Panc1 (cell line): ENCODE measurements around the gene ERVV-1. TPM values are rescaled to one million over a fixed set of nuclear protein-coding genes. Genes with fewer than 3 reads are reported as not detected.
"Not testable (repeated sequence)": the region's sequence is repeated elsewhere in the genome, so short reads cannot be mapped to it uniquely, and the experiment has no call there.

Experiments
- ATAC-seq: fragments of 200-7000 bp; cut with Tn5 transposase; 2 replicates; pipeline ENCODE4 v1.9.1; 2020; ENCODE audit warnings: mild to moderate bottlenecking, moderate library complexity
- BruUV-seq: library from RNA; stranded (reverse); fragments of 400-500 nt; replicated peaks from 2 replicates; lab custom pipeline; 2021; lab: Mats Ljungman, UMichigan
- CTCF ChIA-PET: fragments of 300-600 bp; sonication (Branson Sonifier 250); formaldehyde crosslinking; loops from one replicate; lab custom pipeline; 2022; ENCODE audit warnings: antibody characterized with exemption; lab: Charles Lee
- POLR2A ChIA-PET: fragments of 300-600 bp; sonication (Branson Sonifier 250); formaldehyde crosslinking; loops from one replicate; lab custom pipeline; 2022; ENCODE audit warnings: antibody characterized with exemption; lab: Charles Lee
- DNase-seq: peaks from one replicate; pipeline ENCODE4 v3.0.0-alpha.2; 2010; ENCODE audit warnings: low read depth, low spot score
- H3K27ac ChIP-seq: 2 replicates; pipeline ENCODE4 v1.5.1; 2011; ENCODE audit warnings: mild to moderate bottlenecking, low read length, inconsistent platforms
- H3K27me3 ChIP-seq: fragments of 200-500 bp; sonication (Bioruptor generic); 2 replicates; pipeline ENCODE4 v1.6.0; 2014; ENCODE audit warnings: low read length, inconsistent platforms; ENCODE audit not compliant: control insufficient read depth, insufficient read depth
- H3K36me3 ChIP-seq: fragments of 200-500 bp; sonication (Bioruptor generic); 2 replicates; pipeline ENCODE4 v1.5.1; 2014; ENCODE audit warnings: inconsistent platforms, mild to moderate bottlenecking, low read length, moderate library complexity; ENCODE audit not compliant: control insufficient read depth, insufficient read depth
- H3K4me1 ChIP-seq: 2 replicates; pipeline ENCODE4 v1.5.1; 2011; ENCODE audit warnings: inconsistent platforms, mild to moderate bottlenecking, low read length, moderate library complexity; ENCODE audit not compliant: control insufficient read depth, insufficient read depth
- H3K4me3 ChIP-seq, 2 experiments: 2 replicates each; pipeline ENCODE4 v1.5.1; 2011 to 2012; ENCODE audit warnings: low read depth in 2 of 2, low read length in 2 of 2, mild to moderate bottlenecking in 2 of 2, inconsistent platforms in 1 of 2, moderate library complexity in 1 of 2
- H3K9me3 ChIP-seq: fragments of 200-500 bp; sonication (Bioruptor generic); 2 replicates; pipeline ENCODE4 v1.5.1; 2014; ENCODE audit warnings: low read depth, mild to moderate bottlenecking, inconsistent platforms, low read length, moderate library complexity; ENCODE audit not compliant: control insufficient read depth, insufficient read depth
- CTCF ChIP-seq: fragments of 450-650 bp; IDR thresholded peaks from 2 replicates; pipeline ENCODE4 v1.5.1; 2017; ENCODE audit warnings: mild to moderate bottlenecking
- POLR2AphosphoS5 ChIP-seq: IDR thresholded peaks from 2 replicates; pipeline ENCODE4 v1.6.1; 2012; ENCODE audit warnings: mild to moderate bottlenecking, low read depth, low read length, moderate library complexity
- REST ChIP-seq, 2 experiments: IDR thresholded peaks; 2 replicates each; pipeline ENCODE4 v1.6.1; 2011 to 2012; ENCODE audit warnings: low read depth in 2 of 2, control low read depth in 1 of 2, low read length in 1 of 2, mild to moderate bottlenecking in 1 of 2, moderate library complexity in 1 of 2; ENCODE audit not compliant: insufficient read depth in 1 of 2
- SIN3A ChIP-seq: IDR thresholded peaks from 2 replicates; pipeline ENCODE4 v1.6.1; 2012; ENCODE audit warnings: low read depth, mild to moderate bottlenecking, low read length, moderate library complexity, borderline replicate concordance; ENCODE audit not compliant: insufficient read depth
- TCF7L2 ChIP-seq: IDR thresholded peaks from 2 replicates; pipeline ENCODE4 v1.6.1; 2011; ENCODE audit warnings: mild to moderate bottlenecking, low read depth, low read length, inconsistent platforms
- in situ Hi-C: cut with HindIII; loops from 2 replicates; pipeline ENCODE4 v1.10.0; 2016; ENCODE audit warnings: low sequenced_read_pairs, low pct_unique_long_range_greater_than_20kb
- intact Hi-C: fragments of 100-400 bp; cut with micrococcal nuclease; formaldehyde crosslinking; loops from one replicate; pipeline ENCODE4 v1.10.0; 2022; ENCODE audit not compliant: unreplicated experiment
- total RNA-seq: library from RNA; stranded (reverse); gene quantifications from one replicate; pipeline ENCODE4 v1.2.1, GENCODE V29; 2021; ENCODE audit not compliant: unreplicated experiment

Gene ERVV-1
- total RNA-seq, 1 experiment from 2014 or later = not detected

GRCh38 chr19:53019684-53020083 is 6.0 kb downstream of the ERVV-1 start:
- DNase-seq (no peak), ATAC-seq (no peak)
- in situ Hi-C loops = no loop called here
- no TSS peak for BruUV-seq
- ChIA-PET CTCF (no interaction called here), POLR2A (interaction anchor here (0.6 kb wide), 1 partner anchor 10 kb away, joined by 5 read pairs; no protein-coding TSS in a partner anchor)
- 0 out of 2 replicates have a peak, but pooled peaks cover 3% of the 10 kb centered on the region for H3K9me3 ChIP-seq
- peak; percentile 50; the same call in 1 of the 2 replicates for TF ChIP-seq CTCF
- no peak for TF ChIP-seq TCF7L2
- intact Hi-C loops = no loop called here
- H3K4me1 ChIP-seq = peaks cover 7% of the 10 kb centered on the region; the same call in 1 of the 2 replicates
- H3K36me3 ChIP-seq = no peaks in the 10 kb centered on the region
- no peak overlapping the region for H3K27ac ChIP-seq
- no peak overlapping the region for H3K4me3 ChIP-seq
- no peaks in the 10 kb centered on the region for H3K27me3 ChIP-seq

GRCh38 chr19:53028306-53028705 is 14.6 kb downstream of the ERVV-1 start:
- intact Hi-C loops, H3K27ac ChIP-seq, H3K27me3 ChIP-seq, H3K4me1 ChIP-seq, H3K4me3 ChIP-seq, H3K36me3 ChIP-seq, BruUV-seq, POLR2A ChIA-PET, CTCF ChIA-PET, DNase-seq, ATAC-seq, H3K9me3 ChIP-seq, in situ Hi-C loops: not testable (repeated sequence)

GRCh38 chr19:53034054-53034453 is 20.3 kb downstream of the ERVV-1 start:
- ChIA-PET CTCF (interaction anchor here (0.5 kb wide), 1 partner anchor 379 kb away, joined by 3 read pairs; no protein-coding TSS in a partner anchor), POLR2A (no interaction called here)
- no peak for ATAC-seq
- BruUV-seq = no TSS peak
- no peaks in the 10 kb centered on the region for H3K27me3 ChIP-seq
- intact Hi-C loops (no loop called here), in situ Hi-C loops (no loop called here)
- no peaks in the 10 kb centered on the region for H3K4me1 ChIP-seq
- no peaks in the 10 kb centered on the region for H3K36me3 ChIP-seq
- no peaks in the 10 kb centered on the region; the same call in 1 of the 2 replicates for H3K9me3 ChIP-seq
- no peak overlapping the region for H3K4me3 ChIP-seq
- TF ChIP-seq POLR2AphosphoS5 = no peak
- TF ChIP-seq TCF7L2 = no peak
- no peak for TF ChIP-seq REST (IDR thresholded peaks at IDR 0.05; ENCODE audit: insufficient read depth in 1 of 2, low read depth in 2 of 2, low read length in 1 of 2)
- TF ChIP-seq SIN3A = no peak
- TF ChIP-seq CTCF = no peak
- no peak for DNase-seq
- H3K27ac ChIP-seq = no peak overlapping the region
